ENCODE measurements around the gene SRC.

SRC gene

GRCh38 chr20:37362821-37363220 lies 16.9 kb downstream of the SRC start:
- no peak for DNase-seq (ENCODE audit: low read depth)
- H3K4me3 ChIP-seq (ENCODE audit: control insufficient read depth, low read depth, low read length) = no peak overlapping the region
- TF ChIP-seq, protein P1, sequence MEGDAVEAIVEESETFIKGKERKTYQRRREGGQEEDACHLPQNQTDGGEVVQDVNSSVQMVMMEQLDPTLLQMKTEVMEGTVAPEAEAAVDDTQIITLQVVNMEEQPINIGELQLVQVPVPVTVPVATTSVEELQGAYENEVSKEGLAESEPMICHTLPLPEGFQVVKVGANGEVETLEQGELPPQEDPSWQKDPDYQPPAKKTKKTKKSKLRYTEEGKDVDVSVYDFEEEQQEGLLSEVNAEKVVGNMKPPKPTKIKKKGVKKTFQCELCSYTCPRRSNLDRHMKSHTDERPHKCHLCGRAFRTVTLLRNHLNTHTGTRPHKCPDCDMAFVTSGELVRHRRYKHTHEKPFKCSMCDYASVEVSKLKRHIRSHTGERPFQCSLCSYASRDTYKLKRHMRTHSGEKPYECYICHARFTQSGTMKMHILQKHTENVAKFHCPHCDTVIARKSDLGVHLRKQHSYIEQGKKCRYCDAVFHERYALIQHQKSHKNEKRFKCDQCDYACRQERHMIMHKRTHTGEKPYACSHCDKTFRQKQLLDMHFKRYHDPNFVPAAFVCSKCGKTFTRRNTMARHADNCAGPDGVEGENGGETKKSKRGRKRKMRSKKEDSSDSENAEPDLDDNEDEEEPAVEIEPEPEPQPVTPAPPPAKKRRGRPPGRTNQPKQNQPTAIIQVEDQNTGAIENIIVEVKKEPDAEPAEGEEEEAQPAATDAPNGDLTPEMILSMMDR (IDR thresholded peaks at IDR 0.05; ENCODE audit: control insufficient read depth, insufficient read depth, low read depth, low read length, missing control alignments) = no peak

DNA sequence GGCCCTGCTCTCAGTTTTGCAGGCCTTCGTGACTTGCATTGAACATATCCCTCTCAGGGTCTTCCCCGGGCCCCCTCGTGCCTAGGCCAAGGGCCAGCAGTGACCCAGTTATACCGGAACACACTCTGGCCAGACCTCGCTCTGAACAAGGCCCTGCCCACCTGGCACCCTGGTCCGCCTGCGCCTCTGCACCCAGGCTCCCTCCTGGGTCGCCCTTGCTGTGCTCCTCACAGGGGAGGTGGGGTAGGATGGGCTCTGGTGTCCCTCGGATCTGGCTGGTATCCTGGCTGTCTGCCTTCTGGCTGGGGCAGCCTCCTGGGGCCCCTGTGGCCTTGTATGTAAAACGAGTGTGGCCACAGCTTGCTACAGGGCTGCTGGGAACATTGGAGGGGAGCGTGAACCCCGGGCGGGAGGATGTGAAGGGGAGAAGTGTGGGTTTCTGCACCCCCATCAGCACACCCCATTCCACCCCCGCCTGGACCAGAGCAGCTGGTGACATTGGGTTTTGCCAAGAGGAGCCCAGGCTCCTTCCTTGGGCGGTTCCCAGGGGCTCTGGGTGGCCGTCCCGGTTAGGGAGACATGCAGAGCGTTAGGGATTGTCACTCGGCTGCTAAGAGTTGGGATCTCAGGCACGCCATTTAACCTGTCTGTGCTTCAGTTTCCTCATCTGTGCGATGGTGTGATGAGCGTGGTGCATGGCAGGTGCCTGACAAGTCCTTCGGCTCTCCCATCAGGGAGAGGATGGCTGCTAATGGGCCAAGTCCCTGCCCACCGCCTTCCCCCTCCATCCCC lies 17.5 kb downstream of the SRC start:
- TF ChIP-seq, protein P1 (IDR thresholded peaks at IDR 0.05; ENCODE audit: control insufficient read depth, insufficient read depth, low read depth, low read length, missing control alignments) = no peak
- DNase-seq (ENCODE audit: low read depth) = no peak
- no peak overlapping the region for H3K4me3 ChIP-seq (ENCODE audit: control insufficient read depth, low read depth, low read length)

- TF ChIP-seq, protein P1 (IDR thresholded peaks at IDR 0.05; ENCODE audit: control insufficient read depth, insufficient read depth, low read depth, low read length, missing control alignments) = no peak
- no peak for DNase-seq (ENCODE audit: low read depth)
- H3K4me3 ChIP-seq (ENCODE audit: control insufficient read depth, low read depth, low read length) = no peak overlapping the region
Measured at GRCh38 chr20:37364013-37364926, 18.3 kb downstream of the SRC start.

DNA sequence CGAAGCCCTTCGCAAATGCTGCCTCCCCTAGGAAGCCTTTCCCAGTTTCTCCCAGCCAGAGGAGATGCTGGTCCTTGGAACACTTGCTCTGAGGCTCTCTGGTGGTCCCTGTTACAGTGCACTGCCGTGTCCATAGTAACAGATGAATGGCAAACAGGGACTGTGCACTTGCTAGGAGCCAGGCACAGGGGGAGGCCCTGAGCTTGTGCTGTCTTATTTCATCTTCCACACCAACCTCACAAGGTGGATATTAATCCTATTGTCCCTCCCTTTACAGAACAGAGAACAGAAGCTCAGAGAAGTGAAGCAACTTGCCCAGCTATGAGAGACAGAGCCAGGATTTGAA lies 19.0 kb downstream of the SRC start:
- TF ChIP-seq, protein P1 (IDR thresholded peaks at IDR 0.05; ENCODE audit: control insufficient read depth, insufficient read depth, low read depth, low read length, missing control alignments) = no peak
- no peak for DNase-seq (ENCODE audit: low read depth)
- no peak overlapping the region for H3K4me3 ChIP-seq (ENCODE audit: control insufficient read depth, low read depth, low read length)

DNA sequence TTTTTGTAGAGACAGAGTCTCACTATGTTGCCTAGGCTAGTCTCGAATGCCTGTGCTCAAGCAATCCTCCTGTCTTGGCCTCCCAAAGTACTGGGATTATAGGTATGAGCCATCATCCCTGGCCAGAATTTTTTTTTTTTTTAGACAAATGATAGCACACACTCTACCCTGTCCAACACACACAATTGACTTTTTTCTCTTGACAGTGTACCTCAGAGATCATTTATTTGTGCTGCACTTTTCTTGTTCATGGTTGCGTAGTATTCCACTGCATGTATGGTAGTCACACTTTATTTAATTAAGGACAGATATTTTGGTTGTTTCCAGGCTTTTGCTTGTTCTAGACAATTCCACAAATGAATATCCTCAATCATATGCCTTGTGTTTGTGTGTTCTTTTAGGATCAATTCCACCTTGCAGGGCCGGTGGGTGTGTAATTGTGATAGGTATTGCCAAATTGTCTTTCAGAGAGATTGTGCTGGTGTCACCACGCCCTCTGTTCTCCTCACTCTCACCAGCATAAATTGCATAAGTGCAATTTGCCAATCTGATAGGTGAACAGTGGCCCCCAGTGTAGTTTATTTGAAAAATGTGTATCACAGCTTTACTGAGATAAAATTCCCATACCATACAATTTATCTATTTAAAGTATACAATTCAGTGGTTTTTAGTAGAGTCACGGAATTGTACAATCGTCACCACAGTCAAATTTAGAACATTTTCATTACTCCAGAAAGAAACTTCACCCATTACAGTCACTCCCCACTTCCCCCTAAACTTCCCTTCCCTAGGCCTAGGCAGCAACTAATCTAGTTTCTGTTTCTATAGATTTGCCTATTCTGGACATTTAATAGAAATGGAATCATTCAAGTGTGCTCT lies 20.1 kb downstream of the SRC start:
- no peak for DNase-seq (ENCODE audit: low read depth)
- TF ChIP-seq, protein P1 (IDR thresholded peaks at IDR 0.05; ENCODE audit: control insufficient read depth, insufficient read depth, low read depth, low read length, missing control alignments) = no peak
- H3K4me3 ChIP-seq (ENCODE audit: control insufficient read depth, low read depth, low read length) = no peak overlapping the region

DNA sequence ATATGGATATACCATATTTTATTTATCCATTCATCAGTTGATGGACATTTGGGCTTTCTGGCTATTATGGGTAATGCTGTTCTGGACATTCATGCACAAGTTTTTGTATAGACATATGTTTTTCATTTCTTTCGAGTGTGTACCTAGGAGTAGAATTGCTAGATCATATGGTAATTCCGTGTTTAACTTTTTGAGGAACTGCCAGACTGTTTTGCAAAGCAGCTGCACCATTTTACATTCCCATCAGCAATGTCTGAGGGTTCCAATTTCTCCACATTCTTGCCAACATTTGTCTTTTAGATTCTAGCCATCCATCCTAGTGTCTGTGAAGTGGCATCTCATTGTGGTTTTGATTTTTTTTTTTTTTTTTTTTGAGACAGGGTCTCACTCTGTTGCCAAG lies 20.8 kb downstream of the SRC start:
- DNase-seq (ENCODE audit: low read depth) = no peak
- no peak overlapping the region for H3K4me3 ChIP-seq (ENCODE audit: control insufficient read depth, low read depth, low read length)
- TF ChIP-seq, protein P1 (IDR thresholded peaks at IDR 0.05; ENCODE audit: control insufficient read depth, insufficient read depth, low read depth, low read length, missing control alignments) = no peak

All from AG09309 (cell line).